WTC11 (cell line): Measurements from ENCODE around the gene GNAO1. TPM values are rescaled to one million over a fixed set of nuclear protein-coding genes. Genes with fewer than 3 reads are reported as not detected.

Experiments used
- ATAC-seq: fragments of 200-7000 bp; cut with Tn5 transposase; 2 replicates; pipeline ENCODE4 v1.10.0; 2021; ENCODE audit warnings: mild to moderate bottlenecking, moderate library complexity
- CTCF ChIA-PET: fragments of 300-600 bp; sonication (Branson Sonifier 250); formaldehyde crosslinking; loops from one replicate; lab custom pipeline; 2021; ENCODE audit warnings: antibody characterized with exemption; lab: Charles Lee
- POLR2A ChIA-PET: fragments of 350-600 bp; sonication (Branson Sonifier 250); formaldehyde crosslinking; loops from one replicate; lab custom pipeline; 2021; ENCODE audit warnings: antibody characterized with exemption; lab: Charles Lee
- DNase-seq: peaks from one replicate; pipeline ENCODE4 v3.0.0; 2021; ENCODE audit warnings: low spot score
- H3K27ac Mint-ChIP-seq: 2 replicates; pipeline ENCODE4 v1.8.0; 2021; ENCODE audit warnings: mixed read lengths
- H3K27me3 Mint-ChIP-seq: 2 replicates; pipeline ENCODE4 v1.8.0; 2021; ENCODE audit warnings: low read depth, mild to moderate bottlenecking, moderate library complexity, mixed read lengths
- H3K36me3 Mint-ChIP-seq: 2 replicates; pipeline ENCODE4 v1.8.0; 2021; ENCODE audit warnings: mixed read lengths
- H3K4me1 Mint-ChIP-seq: 2 replicates; pipeline ENCODE4 v1.8.0; 2022; ENCODE audit warnings: mixed read lengths
- H3K4me3 Mint-ChIP-seq: 2 replicates; pipeline ENCODE4 v1.8.0; 2021; ENCODE audit warnings: mild to moderate bottlenecking, moderate library complexity, mixed read lengths
- H3K9me3 Mint-ChIP-seq: 2 replicates; pipeline ENCODE4 v1.8.0; 2021; ENCODE audit warnings: mixed read lengths
- CBFB ChIP-seq: sonication (generic); formaldehyde crosslinking; IDR thresholded peaks from 2 replicates; pipeline ENCODE4 v1.8.1; 2022; ENCODE audit warnings: mild to moderate bottlenecking, low read depth, missing genetic modification reagents
- ERG ChIP-seq: fragments of 250-450 bp; sonication (Bioruptor Pico); IDR thresholded peaks from 2 replicates; pipeline ENCODE4 v1.8.0; 2021; ENCODE audit warnings: mild to moderate bottlenecking
- FOXK1 ChIP-seq: sonication (generic); formaldehyde crosslinking; IDR thresholded peaks from 2 replicates; pipeline ENCODE4 v1.8.0; 2022; ENCODE audit warnings: mild to moderate bottlenecking, moderate library complexity, missing genetic modification reagents
- GABPB1 ChIP-seq: sonication (generic); formaldehyde crosslinking; IDR thresholded peaks from 2 replicates; pipeline ENCODE4 v1.8.1; 2023; ENCODE audit warnings: mild to moderate bottlenecking, missing genetic modification reagents
- IRF1 ChIP-seq: sonication (generic); formaldehyde crosslinking; IDR thresholded peaks from 2 replicates; pipeline ENCODE4 v1.8.0; 2023; ENCODE audit warnings: missing genetic modification reagents
- IRF2 ChIP-seq: sonication (generic); formaldehyde crosslinking; IDR thresholded peaks from 2 replicates; pipeline ENCODE4 v1.8.0; 2022; ENCODE audit warnings: low read depth, missing genetic modification reagents, borderline replicate concordance
- JUN ChIP-seq: sonication (generic); formaldehyde crosslinking; IDR thresholded peaks from 2 replicates; pipeline ENCODE4 v1.8.0; 2023; ENCODE audit warnings: mild to moderate bottlenecking, missing genetic modification reagents
- MAX ChIP-seq: sonication (generic); formaldehyde crosslinking; IDR thresholded peaks from 2 replicates; pipeline ENCODE4 v1.8.0; 2022; ENCODE audit warnings: mild to moderate bottlenecking, missing genetic modification reagents
- MLX ChIP-seq: sonication (generic); formaldehyde crosslinking; IDR thresholded peaks from 2 replicates; pipeline ENCODE4 v1.8.1; 2023; ENCODE audit warnings: mild to moderate bottlenecking, missing genetic modification reagents, moderate library complexity
- NFE2L1 ChIP-seq: sonication (generic); formaldehyde crosslinking; IDR thresholded peaks from 2 replicates; pipeline ENCODE4 v1.8.1; 2023; ENCODE audit warnings: missing genetic modification reagents
- NR2C2 ChIP-seq: sonication (generic); formaldehyde crosslinking; IDR thresholded peaks from 2 replicates; pipeline ENCODE4 v1.8.0; 2022; ENCODE audit warnings: mild to moderate bottlenecking, missing genetic modification reagents
- NR3C1 ChIP-seq: sonication (generic); formaldehyde crosslinking; conservative IDR thresholded peaks from 2 replicates; pipeline ENCODE4 v1.8.1; 2023; ENCODE audit warnings: low read depth, mild to moderate bottlenecking, missing genetic modification reagents
- OVOL2 ChIP-seq: fragments of 250-450 bp; sonication (Bioruptor Pico); IDR thresholded peaks from 2 replicates; pipeline ENCODE4 v1.9.0; 2021; ENCODE audit warnings: mild to moderate bottlenecking, borderline replicate concordance
- PREB ChIP-seq: sonication (generic); formaldehyde crosslinking; IDR thresholded peaks from 2 replicates; pipeline ENCODE4 v1.8.1; 2022; ENCODE audit warnings: mild to moderate bottlenecking, missing genetic modification reagents, moderate library complexity, borderline replicate concordance
- SP1 ChIP-seq: sonication (generic); formaldehyde crosslinking; conservative IDR thresholded peaks from 2 replicates; pipeline ENCODE4 v1.8.1; 2022; ENCODE audit warnings: missing genetic modification reagents
- ZNF138 ChIP-seq: sonication (generic); formaldehyde crosslinking; conservative IDR thresholded peaks from 2 replicates; pipeline ENCODE4 v1.8.1; 2022; ENCODE audit warnings: mild to moderate bottlenecking, moderate library complexity, missing genetic modification reagents
- ZNF232 ChIP-seq: sonication (generic); formaldehyde crosslinking; IDR thresholded peaks from 2 replicates; pipeline ENCODE4 v1.8.0; 2022; ENCODE audit warnings: mild to moderate bottlenecking, missing genetic modification reagents
- ZNF425 ChIP-seq: fragments of 250-450 bp; sonication (Bioruptor Pico); conservative IDR thresholded peaks from 2 replicates; pipeline ENCODE4 v1.9.0; 2021; ENCODE audit warnings: mild to moderate bottlenecking
- ZNF532 ChIP-seq: fragments of 250-450 bp; sonication (Bioruptor Pico); IDR thresholded peaks from 2 replicates; pipeline ENCODE4 v1.9.0; 2021; ENCODE audit warnings: mild to moderate bottlenecking, borderline replicate concordance
- total RNA-seq: library from RNA; stranded (reverse); gene quantifications from 3 replicates; pipeline ENCODE4 v1.2.3, GENCODE V29; 2021

The GNAO1 gene
- total RNA-seq, 1 experiment from 2014 or later, result 30.6 TPM

- H3K9me3 Mint-ChIP-seq, result no peaks in the 10 kb centered on the region
- H3K4me3 Mint-ChIP-seq, result no peak overlapping the region
These were observed 98.1 kb downstream of the GNAO1 start for GRCh38 chr16:56289416-56289815.

GRCh38 chr16:56289862-56290261, 98.6 kb downstream of the GNAO1 start:
- ChIA-PET POLR2A (no interaction called here), CTCF (interaction anchor here (2.1 kb wide), 1 partner anchor 9 kb away, joined by 8 read pairs; no protein-coding TSS in a partner anchor)
- H3K4me1 Mint-ChIP-seq, result peaks cover 45% of the 10 kb centered on the region
- no peak overlapping the region for H3K4me3 Mint-ChIP-seq
- H3K27ac Mint-ChIP-seq, result no peak overlapping the region
- TF ChIP-seq MLX (CRISPR knock-in tag), result no peak
- peaks cover 5% of the 10 kb centered on the region for H3K27me3 Mint-ChIP-seq
- H3K36me3 Mint-ChIP-seq, result no peaks in the 10 kb centered on the region
- DNase-seq, result no peak
- ATAC-seq, result no peak
- H3K9me3 Mint-ChIP-seq, result no peaks in the 10 kb centered on the region

More at GRCh38 chr16:56289416-56289815, 98.1 kb downstream of the GNAO1 start:
- ChIA-PET CTCF (interaction anchor here (2.1 kb wide), 1 partner anchor 8 kb away, joined by 8 read pairs; no protein-coding TSS in a partner anchor), POLR2A (no interaction called here)
- Mint-ChIP-seq H3K27ac (no peak overlapping the region), H3K4me1 (peaks cover 49% of the 10 kb centered on the region), H3K27me3 (peaks cover 2% of the 10 kb centered on the region; the same call in 1 of the 2 replicates), H3K36me3 (no peaks in the 10 kb centered on the region)
- TF ChIP-seq IRF1 (CRISPR knock-in tag), result no peak
- TF ChIP-seq GABPB1 (CRISPR knock-in tag), result no peak
- no peak for TF ChIP-seq ZNF138 (CRISPR knock-in tag)
- no peak for TF ChIP-seq ERG (CRISPR knock-in tag)
- ATAC-seq (no peak), DNase-seq (no peak)

- no peak overlapping the region for H3K4me3 Mint-ChIP-seq
- H3K9me3 Mint-ChIP-seq, result no peaks in the 10 kb centered on the region
- ChIA-PET POLR2A (no interaction called here), CTCF (interaction anchor here (0.6 to 0.9 kb wide), 4 partner anchors 15 to 309 kb away, joined by 3 read pairs; no protein-coding TSS in a partner anchor)
- peaks cover 27% of the 10 kb centered on the region for H3K27me3 Mint-ChIP-seq
- DNase-seq, result no peak
- no peak overlapping the region for H3K27ac Mint-ChIP-seq
- no peaks in the 10 kb centered on the region for H3K36me3 Mint-ChIP-seq
- no peak for ATAC-seq
- peaks cover 42% of the 10 kb centered on the region for H3K4me1 Mint-ChIP-seq
- no peak for TF ChIP-seq JUN (CRISPR knock-in tag)
- TF ChIP-seq SP1 (CRISPR knock-in tag), result no peak
- no peak for TF ChIP-seq ZNF232
- TF ChIP-seq ZNF425 (CRISPR knock-in tag), result no peak
- TF ChIP-seq CBFB (CRISPR knock-in tag), result no peak
- TF ChIP-seq PREB (CRISPR knock-in tag), result no peak
- no peak for TF ChIP-seq OVOL2 (CRISPR knock-in tag)
- TF ChIP-seq NFE2L1, result no peak
- no peak for TF ChIP-seq IRF2 (CRISPR knock-in tag)
- TF ChIP-seq NR2C2 (CRISPR knock-in tag), result no peak
- TF ChIP-seq ZNF532, result no peak
- no peak for TF ChIP-seq NR3C1 (CRISPR knock-in tag)
- TF ChIP-seq FOXK1, result no peak
- TF ChIP-seq MAX (CRISPR knock-in tag), result no peak
These were observed 102.7 kb downstream of the GNAO1 start for GRCh38 chr16:56294014-56294413.
